Stimulated activated CD8-positive, alpha-beta memory T cell treated with anti-CD3 and anti-CD28 coated beads, Interleukin-12 subunit alpha, Interleukin-12 subunit beta, amount 100 ng/mL, for 1 hour (primary cell): ENCODE results near the gene CDC6.
A peak's percentile ranks its signal among the peaks of the same experiment; 100 is the strongest.

Experiments used
- DNase-seq: peaks from one replicate; pipeline ENCODE4 v3.0.0-alpha.2; 2020; ENCODE audit warnings: low read depth

CDC6 gene

DNA sequence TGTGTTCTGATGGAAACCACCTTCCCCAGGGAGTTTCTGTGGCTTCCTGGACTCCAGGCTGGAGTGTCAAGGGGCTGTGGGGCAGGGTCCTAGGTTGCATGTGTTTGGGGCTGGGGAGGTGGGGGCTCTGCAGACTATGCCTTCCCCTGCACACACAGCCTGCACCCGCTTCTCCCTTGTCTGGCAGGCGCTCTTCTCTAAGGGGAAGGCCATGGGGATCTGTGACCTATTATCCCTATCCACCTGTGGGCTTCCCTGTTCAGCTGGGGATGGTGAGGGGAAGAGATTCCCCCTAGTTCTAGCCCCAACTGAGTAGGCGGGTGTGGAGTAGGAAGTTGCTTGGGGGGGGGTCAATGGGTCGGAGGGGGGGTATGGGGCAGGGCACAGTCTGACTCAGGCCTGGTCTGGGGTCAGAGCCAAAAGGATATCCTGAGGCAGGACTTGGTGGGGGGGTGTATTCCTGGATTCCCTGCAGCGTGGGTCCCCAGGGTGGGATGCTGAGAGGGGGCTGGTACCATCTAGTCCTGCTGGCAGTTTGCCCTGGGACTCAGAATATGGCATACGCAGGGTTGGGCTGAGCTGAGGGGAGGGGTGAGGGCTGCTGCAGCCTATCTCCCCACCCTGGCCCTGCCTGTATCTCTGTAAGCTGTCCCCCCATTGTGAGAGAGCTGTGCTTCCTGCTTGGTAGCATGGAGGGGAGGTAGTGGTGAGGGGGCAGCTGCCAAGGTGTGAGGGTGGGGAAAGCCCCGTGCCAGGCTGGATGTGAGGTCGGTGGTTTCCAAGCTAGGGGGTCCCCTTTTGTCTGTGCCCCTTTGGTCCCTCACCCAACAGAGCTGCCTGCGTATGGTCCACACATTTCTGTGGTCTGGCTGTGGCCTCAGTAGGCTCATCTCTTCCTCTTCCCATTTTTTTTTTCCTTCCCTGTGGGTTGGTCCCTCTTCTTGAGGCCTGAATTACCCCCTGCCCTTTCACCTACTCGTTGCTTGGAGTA lies 36.0 kb downstream of the CDC6 start:
- peak; percentile 63 for DNase-seq

DNA sequence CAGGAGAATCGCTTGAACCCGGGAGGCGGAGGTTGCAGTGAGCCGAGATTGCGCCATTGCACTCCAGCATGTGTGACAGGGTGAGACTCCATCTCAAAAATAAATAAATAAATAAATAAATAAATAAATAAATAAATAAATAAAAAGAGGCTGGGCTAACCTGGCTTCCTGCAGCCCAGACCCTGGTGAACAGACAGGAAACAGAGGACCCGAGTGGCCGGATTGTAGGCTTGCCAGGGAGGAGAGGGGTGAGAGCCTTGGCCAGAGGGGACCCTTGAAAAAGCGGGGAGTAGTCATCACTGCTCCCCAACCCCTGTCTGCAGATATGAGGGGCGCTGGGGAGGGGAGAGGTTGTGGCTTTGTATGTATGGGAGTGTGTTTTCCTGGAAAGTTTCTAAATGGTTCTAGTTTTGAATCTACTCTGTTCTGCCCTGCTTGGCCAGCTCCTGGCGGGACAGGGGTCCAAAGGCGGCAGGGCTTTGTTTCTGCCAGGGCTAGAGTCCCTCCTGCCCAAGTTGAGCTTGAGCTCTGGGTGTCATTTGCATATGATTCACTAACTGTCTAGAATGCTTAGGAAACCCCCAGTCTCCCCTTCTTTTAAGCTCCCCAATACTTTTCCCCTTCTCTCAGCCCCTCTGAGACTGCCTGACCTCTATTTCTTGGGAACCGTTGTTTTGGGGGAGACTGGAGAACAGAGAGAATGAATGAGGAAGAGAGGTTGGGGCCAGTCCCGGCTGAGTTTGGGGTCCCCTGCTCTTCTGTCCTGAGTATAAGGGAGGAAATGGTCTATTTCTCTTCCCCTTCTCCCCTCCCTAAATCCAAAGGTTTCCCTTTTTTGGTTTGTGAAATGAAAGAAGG lies 37.7 kb downstream of the CDC6 start:
- no peak for DNase-seq

DNA sequence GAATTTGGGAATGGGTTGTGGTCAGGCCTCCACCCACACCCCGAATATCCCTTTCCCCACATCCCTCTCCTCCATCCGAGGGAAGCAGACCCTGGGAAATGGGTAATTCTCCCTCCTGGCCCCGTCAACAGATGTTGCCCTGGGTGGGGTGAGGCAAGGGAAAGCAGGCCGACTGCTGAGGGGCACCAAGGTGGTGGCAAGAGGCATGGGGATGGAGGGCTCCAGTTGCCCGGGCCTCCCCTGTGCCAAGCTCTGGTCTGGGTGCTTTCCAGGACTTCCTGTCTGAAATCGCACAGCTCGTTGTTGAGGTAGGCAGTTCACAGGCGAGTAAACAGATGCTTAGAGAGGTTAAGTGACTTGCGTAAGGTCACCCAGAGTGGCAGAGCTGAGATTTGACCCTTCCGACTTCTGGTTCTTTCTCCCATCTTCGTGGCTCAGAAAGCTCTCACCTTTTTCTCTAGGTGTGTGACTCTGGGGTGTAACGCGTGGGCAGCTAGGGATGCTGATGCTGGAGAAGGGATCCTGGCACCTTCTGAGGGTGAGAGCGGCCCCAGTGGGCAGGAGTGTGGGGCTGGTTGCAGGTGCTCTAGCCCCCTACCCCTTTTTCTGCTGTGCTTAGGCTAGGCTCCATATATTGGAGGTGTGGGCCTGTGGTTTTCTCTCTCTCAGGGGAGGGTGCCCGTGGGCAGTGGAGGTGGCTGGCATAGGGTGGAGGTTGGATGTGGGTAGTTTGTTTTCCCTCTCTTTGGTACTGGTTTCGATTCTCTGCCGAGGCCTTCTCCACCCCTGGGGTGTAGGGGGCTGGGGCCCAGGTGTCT lies 38.5 kb downstream of the CDC6 start:
- DNase-seq, result no peak

DNA sequence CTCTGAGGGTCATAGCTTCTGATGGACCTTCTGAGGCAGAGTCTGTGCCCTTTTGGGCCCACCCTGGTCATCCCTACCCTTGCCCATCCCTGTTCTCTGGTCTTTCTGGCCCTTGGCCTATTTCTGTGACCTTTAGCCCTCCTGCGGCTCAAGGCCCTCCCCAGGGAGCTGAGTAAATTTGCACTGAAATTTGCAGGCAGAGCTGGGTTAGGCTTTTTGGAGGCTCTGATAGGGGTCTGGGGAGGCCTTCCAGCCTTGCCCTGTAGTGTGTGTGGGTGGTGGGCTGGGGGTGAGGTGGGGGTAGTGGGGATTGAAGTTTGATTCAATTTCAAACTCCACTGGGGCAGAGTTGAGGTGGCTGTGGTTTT lies 39.1 kb downstream of the CDC6 start:
- no peak for DNase-seq

DNA sequence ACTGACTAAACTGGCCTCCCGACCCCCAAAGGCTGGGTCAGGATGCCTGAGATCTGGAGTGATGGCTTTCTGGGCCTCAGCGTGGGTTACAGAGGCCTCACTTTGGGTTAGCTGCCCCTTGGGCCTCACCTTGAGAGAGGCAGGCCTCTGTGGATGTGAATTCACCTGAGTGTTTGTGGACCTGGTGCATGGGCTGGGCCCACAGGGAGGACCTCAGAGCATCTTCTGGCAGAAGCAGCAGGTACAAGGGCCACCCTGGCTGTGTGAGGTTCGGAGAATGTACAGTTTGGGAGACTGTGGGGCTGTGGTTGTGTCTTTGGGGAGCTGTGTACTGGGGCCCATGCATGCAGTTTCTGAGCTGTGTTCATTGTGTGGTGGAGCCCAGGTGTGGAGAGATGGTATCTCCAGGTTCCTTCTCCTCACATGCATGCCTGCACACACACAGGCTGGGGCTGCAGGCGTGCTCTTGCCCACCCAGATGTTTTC lies 39.6 kb downstream of the CDC6 start:
- DNase-seq, result no peak

DNA sequence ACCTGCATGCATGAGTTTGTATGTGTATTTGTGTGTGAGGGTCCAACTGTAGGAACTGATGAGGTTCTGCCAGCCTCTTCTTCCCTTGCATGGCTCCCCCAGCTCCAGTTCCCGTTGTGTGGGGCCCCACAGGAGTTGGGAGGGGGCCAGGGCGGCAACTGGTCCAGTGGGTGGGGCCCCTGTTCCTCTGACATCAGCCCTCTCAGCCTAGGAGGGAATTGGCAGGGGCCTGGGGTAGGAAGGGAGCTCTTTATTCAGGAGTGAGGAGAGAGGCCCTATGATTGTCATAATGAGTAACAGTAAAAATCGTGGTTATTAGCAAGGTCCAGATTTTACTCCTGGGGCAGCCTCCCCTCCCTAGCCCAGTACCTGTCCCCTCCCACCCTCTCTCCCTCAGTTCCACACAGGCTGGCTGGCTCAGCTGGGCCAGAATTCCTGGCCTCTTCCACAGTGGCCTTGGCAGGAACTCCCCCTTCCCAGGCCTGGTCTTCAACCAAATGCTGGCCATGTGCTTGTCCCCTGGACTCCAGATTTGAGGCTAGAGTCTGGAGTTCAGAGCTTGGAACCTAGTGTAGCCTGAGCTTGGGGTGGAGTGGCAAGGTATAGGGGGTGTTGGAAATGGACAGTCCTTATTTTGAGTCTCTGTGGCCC lies 40.2 kb downstream of the CDC6 start:
- DNase-seq, result no peak

DNA sequence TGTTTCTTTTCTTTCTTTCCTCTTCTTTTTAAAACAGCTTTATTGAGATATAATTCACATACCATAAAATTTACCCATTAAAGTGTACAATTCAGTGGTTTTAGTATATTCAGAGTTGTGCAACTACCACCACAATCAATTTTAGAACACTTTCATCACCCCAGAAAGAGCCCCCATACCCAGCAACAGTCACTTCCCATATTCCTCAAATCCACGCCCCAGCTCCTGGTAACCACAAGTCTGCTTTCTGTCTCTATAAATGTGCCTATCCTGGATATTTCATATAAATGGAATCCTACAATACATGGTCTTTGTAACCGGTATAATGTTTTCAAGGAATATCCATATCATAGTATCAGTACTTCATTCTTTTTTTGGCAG lies 40.7 kb downstream of the CDC6 start:
- no peak for DNase-seq

DNA sequence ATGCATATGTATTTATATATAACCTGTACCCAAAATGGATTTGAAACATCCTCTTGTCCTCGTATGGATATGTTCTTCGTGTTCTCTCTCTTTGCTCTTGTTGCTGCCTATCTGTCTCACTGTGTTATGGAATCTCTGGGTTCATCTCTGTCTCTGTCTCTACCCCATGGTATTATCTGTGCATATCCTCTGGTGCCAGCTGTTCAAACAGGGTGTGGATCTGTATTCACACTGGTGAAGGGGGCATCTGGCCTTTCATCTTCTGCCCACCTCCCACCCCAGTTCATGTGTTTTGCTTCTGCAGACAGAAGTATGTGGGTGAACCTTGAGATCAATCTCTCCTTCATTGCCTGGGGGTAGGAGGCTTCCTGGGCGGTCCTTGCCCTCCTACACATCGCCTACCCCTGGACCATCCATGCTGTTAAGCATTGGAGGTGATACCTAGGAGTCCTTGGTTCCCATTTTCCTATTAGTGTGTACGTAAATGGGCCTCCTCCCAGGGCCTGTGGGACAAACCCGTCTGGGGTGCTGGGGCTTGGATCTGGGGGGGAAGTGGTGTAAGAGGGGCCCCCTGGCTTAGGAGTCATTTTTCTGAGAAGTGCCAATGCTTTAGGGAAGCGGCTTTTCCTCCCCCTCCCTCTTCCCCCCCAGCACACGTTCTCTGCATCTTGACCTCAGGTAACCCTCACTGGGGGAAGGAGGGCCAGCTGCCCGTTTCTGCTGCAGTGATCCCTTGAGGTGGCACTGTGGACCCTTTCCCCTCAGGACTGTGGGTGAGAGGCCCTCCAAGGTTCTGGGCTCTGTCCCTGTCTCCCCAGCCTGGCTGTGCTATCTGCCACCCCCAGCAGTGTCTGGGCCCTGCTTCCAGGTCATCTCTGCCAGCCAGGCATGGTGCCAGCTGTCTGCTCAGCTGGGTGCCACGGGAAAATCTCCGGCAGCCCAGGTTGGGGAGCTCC lies 42.4 kb downstream of the CDC6 start:
- no peak for DNase-seq

DNA sequence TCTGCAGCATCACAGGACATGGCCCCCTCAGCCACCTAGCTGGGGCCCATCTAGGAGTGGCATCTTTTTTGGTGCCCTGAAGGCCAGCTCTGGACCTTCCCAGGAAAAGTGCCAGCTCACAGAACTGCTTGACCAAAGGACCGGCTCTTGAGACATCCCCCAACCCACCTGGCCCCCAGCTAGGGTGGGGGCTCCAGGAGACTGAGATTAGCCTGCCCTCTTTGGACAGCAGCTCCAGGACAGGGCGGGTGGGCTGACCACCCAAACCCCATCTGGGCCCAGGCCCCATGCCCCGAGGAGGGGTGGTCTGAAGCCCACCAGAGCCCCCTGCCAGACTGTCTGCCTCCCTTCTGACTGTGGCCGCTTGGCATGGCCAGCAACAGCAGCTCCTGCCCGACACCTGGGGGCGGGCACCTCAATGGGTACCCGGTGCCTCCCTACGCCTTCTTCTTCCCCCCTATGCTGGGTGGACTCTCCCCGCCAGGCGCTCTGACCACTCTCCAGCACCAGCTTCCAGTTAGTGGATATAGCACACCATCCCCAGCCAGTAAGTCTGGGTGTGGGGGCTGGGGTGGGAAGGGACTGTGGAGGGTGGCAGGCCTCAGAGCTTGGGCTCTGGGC lies 43.3 kb downstream of the CDC6 start:
- no peak for DNase-seq

DNA sequence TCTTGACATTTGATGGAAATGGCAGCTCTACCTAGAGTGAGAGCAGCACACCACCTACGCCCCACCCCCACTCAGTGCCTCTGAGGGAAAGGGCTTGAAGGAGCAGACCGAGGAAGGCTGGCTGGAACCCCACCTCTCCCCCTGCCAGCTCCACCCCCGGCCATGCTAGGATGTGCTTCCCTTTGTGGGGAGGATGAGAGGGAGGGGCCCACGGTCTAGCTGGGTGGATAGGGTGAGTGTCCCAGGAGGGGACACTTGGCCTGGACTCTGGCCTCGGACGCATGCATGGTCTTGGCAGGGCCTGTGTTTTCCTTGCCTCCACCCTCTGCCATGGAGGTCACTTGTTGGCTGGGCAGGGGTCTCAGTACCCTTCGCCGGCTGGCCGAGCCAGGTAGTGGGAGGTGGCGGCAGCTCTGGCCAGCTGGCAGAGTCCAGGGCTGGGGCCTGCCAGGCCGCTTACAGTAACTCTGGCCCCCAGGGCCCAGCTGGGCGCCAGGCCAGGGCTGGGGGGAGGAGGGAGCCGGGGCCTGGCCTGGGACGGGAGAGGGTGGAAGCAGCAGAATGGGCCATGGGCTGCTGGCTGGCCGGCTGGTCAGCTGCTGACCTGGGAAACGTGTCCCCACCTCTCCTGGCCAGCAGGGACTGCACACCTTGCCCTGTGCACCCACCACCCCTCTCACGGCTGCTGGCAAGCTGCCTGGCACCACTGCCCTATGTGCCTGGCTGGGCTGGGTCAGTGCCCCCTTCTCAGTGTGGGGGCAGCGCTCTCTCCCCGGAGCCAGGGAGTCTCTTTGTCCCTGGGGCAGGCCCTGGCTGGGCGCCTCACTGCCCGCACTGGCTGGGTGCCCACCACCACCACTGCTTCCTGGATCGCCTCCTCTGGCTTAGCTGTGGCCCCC lies 44.3 kb downstream of the CDC6 start:
- no peak for DNase-seq

DNA sequence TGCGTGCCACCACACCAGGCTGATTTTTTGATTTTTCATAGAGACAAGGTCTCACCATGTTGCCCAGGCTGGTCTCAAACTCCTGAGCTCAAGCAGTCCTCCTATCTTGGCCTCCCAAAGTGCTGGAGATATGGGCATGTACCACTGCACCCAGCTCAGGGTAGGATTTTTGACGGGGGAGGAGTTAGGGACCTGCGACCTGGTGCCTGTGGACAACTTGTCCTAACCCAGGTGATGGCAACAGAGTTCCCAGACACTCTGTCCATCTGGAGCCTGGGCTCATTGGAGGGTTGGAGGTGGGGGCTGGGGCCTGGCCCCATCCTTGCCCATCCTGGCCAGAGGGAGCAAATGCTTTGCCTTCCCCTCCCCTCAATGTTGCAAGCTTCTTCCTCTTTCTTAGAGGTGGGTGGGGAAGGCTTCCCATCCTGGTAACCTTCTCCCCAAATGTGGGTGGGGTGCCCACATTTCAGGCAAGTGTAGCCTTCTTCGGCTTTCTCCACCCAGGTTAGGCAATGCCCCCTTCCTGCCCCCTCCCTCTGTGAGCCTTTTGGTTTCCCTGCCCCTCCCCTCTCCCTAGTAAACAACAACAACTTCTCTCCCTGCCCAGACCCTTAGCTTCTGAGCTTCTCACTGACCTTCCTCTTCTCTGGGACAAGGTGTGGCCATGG lies 46.2 kb downstream of the CDC6 start:
- DNase-seq, result no peak

DNA sequence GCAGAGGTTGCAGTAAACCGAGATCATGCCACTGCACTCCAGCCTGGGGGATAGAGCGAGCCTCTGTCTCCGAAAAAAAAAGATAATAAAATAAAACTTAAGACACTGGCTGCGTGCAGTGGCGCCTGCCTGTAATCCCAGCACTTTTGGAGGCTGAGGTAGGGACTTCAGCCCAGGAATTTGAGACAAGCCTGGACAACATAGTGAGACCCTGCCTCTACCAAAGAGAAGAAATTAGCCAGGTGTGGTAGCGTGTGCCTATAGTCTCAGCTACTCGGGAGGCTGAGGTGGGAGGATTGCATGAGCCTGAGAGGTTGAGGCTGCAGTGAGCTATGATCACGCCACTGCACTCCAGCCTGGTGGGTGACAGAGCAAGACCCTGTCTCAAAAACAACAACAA lies 47.9 kb downstream of the CDC6 start:
- DNase-seq, result no peak

DNA sequence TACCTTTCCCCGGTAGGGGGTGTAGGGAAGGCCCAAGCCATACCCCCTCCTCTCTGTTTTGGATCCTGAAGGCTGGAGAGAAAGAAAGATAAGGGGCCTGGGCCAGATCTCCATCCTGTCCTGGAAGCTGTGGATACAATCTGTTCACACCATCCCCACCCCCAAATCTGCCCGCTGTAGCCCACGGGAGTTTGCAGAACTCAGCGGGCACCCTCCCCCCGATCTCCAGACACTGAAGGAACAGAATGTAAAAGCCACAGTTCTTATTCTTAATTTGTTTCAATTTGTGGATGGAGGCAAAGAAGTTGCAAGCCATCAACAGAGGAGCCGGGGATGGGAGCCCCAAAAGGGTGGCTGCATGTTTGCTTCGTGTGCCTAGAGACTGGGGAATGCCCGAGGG lies 49.7 kb downstream of the CDC6 start:
- no peak for DNase-seq

DNA sequence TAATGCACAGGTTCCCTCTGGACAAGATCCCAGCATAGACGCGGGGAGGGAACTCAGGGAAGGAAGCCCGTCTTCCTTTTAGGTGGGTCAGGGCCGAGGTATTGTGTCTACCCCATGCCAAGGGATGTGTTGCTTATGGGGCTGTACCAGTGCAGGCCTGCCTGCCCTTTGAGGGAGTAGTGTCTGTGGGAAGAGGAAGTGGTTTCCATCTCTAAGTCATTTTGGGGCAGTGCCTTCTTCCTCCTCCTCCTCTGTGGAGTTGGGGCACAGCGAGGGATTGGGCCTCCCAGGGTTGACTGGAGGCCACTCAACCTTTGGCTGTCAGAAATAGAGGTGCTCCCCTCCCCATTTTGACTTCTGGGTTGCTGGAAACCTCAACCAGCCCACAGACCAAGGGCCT lies 50.4 kb downstream of the CDC6 start:
- DNase-seq, result no peak

DNA sequence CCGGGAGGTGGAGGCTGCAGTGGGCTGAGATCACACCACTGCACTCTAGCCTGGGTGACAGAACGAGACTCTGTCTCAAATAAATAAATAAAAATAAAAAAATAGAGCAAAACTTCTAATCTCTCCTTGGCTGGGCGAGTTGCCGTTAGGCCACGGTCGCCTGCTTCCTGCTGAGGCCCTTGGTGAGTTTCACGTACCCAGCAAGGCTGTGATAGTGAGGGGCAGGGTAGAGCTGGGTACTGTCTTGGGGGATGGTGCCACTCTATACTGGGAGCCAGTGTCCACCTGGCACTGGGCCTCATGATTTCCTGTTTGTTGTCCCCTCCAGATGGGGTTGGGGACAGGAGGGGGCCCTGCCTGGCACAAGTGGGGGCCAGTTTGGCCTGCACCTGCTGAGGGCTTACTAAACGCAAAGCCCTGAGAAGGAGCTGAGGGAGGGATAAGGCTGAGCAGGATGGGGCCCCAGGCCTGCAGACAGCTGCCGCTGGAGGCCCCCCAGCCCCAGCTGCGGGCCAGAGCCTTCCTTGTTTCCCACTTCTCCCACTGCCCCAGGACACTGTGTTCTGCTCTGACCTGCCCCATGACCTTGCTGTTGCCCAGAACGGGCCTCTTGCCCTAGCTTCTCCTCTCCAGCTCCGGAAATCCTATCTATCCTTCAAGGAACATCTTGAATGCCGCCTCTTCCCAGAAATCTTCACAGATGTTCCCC lies 51.4 kb downstream of the CDC6 start:
- no peak for DNase-seq

DNA sequence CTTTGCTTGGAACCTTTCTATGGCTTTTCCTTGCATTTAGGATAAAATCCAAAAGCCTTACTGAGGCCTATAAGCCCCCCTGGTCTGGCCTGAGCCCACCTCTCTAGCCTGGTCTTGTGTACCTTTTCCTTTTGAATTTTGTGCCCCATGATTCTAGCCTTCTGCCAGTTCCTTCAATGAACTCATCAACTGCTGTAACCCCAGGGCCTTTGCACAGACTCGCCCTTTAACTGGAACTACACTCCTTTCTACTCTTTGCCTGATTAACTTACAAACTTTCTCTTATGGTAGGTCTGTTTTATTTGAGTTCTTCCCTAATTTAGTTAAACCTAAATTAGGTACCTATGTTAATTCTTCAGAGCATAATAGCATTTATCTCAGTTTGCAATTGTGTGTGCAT lies 52.6 kb downstream of the CDC6 start:
- no peak for DNase-seq
